OCI-LY3 (cell line): ENCODE measurements around the gene INHA.

Experiments used
- EZH2phosphoT487 ChIP-seq: fragments of 200-600 bp; shearing (Covaris generic); IDR thresholded peaks from 2 replicates; pipeline ENCODE4 v1.6.1; 2018; ENCODE audit warnings: antibody characterized with exemption, mixed run types, low read depth
- TF ChIP-seq, protein P1 (sequence below): fragments of 200-600, 300-600 bp; sonication (generic); IDR thresholded peaks from 2 replicates; pipeline ENCODE4 v1.5.1; 2014; ENCODE audit warnings: antibody characterized with exemption, low read length, low read depth

GRCh38 chr2:219541611-219542180 is 30.4 kb upstream of the INHA start:
- TF ChIP-seq, protein P1, sequence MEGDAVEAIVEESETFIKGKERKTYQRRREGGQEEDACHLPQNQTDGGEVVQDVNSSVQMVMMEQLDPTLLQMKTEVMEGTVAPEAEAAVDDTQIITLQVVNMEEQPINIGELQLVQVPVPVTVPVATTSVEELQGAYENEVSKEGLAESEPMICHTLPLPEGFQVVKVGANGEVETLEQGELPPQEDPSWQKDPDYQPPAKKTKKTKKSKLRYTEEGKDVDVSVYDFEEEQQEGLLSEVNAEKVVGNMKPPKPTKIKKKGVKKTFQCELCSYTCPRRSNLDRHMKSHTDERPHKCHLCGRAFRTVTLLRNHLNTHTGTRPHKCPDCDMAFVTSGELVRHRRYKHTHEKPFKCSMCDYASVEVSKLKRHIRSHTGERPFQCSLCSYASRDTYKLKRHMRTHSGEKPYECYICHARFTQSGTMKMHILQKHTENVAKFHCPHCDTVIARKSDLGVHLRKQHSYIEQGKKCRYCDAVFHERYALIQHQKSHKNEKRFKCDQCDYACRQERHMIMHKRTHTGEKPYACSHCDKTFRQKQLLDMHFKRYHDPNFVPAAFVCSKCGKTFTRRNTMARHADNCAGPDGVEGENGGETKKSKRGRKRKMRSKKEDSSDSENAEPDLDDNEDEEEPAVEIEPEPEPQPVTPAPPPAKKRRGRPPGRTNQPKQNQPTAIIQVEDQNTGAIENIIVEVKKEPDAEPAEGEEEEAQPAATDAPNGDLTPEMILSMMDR: peak; percentile 99
- no peak for TF ChIP-seq EZH2phosphoT487
